GM18520 (cell line): ENCODE data around the gene ASL.
A peak's percentile ranks its signal among the peaks of the same experiment; 100 is the strongest.
"Not testable (repeated sequence)": the region's sequence is repeated elsewhere in the genome, so short reads cannot be mapped to it uniquely, and the experiment has no call there.

Experiments used
- ATAC-seq: cut with Tn5 transposase; IDR thresholded peaks from one replicate; pipeline ENCODE4 v1.9.1; 2021; ENCODE audit not compliant: unreplicated experiment

ASL gene

GRCh38 chr7:66072208-66072607 is 3.4 kb upstream of the ASL start:
- ATAC-seq: not testable (repeated sequence)

DNA sequence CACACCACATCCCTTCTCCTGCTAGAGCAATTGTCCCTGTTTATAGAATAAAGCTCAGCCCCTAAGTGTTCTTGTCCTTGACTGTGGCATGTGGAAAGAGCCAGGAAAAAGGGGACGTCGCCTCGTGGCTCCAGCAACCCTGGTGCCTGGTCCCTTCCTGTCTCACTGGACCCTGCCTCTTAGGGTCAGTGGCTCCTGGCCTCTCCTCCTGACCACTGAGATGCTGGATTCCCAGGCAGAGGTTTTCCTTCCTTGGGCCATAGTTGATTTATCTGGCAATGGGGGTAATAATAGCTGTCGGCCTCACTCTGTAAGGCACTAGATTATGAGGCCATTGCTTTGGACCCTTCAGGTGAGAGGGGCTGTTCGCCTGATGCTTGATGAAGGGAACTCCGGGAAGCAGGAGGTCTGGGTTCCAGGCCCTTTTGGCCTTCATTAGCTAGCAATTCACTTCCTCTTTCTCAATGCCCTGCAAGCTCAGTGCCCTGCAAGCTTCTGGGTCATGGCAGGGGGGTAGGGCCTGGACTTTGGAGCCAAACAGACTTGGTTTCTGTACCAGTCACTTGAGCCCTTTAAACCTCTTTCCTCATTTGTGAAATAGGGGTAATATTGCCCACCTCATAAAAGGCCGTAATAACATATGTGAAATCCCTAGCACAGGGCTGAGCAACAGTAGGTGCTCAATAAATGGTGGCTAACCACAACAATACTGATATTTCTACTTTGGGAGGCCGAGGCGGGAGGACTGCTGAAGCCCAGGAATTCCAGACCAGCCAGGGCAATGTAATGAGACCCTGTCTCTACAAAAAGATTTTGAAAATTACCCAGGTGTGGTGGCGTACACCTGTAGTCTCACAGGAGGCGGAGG is 1.1 kb downstream of the ASL start:
- no peak for ATAC-seq

- ATAC-seq: no peak
These were observed 2.4 kb downstream of the ASL start for GRCh38 chr7:66078067-66078466.

GRCh38 chr7:66082083-66082482 is 6.5 kb downstream of the ASL start:
- no peak for ATAC-seq

DNA sequence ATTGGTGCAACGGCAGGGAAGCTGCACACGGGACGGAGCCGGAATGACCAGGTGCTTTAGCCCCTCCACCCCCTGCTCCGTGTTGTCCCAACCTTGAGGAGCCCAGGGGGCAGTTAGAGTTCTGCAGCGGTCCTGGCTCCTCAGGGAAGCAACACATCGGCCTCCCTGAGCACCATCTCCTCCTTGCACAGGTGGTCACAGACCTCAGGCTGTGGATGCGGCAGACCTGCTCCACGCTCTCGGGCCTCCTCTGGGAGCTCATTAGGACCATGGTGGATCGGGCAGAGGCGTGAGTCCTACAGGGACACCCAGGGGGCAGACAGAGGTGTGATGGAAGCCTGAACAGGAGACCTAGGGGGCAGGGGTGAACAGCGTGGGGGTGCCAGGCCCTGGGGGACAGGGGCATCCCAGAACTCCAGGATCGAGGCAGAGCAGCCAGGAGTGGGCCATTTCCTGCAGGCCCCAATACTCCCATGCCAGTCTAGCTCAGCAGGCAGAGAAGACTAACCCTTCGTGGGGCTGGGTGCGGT is 7.3 kb downstream of the ASL start:
- ATAC-seq: no peak

DNA sequence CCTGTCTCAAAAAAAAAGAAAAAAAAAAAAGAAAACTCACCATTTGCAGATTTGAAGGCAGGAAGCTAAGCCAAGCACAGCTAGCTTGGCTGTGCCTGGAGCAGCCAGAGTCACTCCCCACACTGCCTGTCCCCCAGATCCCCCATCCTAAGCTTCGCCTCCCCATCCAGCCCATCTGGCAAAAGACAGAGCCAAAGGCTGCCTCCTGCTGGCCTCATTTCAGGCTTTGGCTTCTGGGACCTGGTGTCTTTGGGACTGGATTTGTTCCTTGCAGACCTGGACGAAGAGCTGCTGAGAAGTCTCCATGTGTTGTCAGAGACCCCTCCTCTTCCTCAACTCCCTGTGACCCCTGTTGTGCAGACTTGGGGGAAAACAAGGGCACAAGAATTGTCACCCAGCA is 8.1 kb downstream of the ASL start:
- ATAC-seq: no peak

DNA sequence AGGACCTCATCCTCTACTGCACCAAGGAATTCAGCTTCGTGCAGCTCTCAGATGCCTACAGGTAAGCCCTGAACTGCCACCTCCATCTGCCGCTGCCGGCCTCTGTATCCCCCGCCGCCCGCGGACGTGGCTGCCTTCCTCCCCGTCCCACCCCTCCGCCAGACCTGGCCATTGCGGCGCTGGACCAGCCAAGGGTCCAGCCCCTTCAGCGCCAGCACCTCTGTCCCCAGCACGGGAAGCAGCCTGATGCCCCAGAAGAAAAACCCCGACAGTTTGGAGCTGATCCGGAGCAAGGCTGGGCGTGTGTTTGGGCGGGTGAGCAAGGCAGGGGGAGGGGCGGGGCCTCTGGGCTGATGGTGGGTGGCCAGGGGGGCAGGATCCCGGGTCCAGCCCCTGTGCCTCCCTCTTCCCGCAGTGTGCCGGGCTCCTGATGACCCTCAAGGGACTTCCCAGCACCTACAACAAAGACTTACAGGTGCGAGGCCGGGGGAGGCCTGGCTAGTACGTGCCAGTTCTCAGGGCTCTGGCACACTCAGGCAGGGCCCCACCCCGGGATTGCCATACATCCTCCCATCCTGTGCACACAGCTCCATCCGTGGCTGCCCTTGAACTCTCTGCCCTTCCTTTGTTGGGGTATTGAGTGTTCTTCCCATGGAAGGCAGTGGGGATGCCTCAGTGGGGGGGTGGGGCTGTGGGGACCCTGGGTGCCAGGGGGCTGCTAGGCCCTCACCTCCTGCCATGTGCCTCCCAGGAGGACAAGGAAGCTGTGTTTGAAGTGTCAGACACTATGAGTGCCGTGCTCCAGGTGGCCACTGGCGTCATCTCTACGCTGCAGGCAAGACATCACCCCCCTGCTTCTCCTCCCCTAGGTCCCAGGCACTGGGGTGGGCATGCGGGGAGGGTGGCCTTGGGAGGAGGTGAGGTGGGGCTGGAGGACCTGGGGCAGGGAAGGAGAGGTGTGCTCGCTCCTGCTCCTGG is 13.5 kb downstream of the ASL start:
- ATAC-seq: no peak

DNA sequence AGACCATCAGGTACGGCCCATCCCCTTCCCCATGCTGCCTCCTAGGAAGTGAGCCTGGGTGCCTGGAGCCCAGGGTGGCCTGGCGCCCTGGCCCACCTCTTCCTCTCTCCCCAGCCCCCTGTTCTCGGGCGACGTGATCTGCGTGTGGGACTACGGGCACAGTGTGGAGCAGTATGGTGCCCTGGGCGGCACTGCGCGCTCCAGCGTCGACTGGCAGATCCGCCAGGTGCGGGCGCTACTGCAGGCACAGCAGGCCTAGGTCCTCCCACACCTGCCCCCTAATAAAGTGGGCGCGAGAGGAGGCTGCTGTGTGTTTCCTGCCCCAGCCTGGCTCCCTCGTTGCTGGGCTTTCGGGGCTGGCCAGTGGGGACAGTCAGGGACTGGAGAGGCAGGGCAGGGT is 17.0 kb downstream of the ASL start:
- no peak for ATAC-seq

DNA sequence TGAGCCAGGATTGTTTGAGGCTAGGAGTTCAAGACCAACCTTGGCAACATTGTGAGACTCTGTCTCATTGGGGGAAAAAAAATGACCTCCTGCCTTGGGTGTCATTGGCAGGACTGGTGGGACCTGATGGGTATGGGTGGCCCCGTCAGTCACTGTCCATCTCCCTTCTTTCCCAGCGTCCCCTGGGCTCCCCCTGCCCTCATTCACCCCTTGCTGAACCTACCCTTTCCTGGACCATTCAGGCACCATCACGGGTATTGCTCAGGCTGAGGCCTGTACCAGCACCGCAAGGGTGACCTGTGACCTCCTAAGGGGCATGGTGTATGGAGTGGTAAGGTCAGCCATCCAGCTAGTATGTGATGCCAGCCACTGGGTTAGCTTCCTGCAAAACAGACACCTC is 19.4 kb downstream of the ASL start:
- no peak for ATAC-seq

- ATAC-seq: no peak
These were observed 23.6 kb downstream of the ASL start for GRCh38 chr7:66099232-66099550.

- no peak for ATAC-seq
These were observed 24.2 kb downstream of the ASL start for GRCh38 chr7:66099551-66100407.

DNA sequence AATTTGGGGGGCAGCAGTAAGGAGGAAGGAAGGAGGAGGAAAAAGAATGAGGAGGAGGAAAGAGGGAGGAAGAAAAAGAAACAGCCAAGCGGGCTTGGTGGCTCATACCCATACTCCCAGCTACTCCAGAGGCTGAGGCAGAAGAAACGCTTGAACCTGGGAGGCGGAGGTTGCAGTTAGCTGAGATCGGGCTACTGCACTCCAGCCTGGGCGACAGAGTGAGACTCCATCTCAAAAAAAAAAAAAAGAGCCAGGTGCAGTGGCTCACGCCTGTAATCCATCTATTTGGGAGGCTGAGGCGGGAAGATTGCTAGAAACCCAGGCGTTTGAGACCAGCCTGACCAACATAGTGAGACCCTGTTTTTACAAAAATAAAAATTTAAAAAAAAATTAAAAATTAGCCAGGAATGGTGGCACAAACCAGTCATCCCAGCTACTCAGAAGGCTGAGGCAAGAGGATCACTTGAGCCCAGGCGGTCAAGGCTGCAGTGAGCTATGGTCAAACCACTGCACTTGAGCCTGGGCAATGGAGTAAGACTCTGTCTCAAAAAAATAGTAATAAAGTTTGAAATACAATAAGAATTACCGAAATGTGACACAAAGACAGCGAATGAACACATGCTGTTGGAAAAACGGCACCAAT is 24.9 kb downstream of the ASL start:
- ATAC-seq: no peak

DNA sequence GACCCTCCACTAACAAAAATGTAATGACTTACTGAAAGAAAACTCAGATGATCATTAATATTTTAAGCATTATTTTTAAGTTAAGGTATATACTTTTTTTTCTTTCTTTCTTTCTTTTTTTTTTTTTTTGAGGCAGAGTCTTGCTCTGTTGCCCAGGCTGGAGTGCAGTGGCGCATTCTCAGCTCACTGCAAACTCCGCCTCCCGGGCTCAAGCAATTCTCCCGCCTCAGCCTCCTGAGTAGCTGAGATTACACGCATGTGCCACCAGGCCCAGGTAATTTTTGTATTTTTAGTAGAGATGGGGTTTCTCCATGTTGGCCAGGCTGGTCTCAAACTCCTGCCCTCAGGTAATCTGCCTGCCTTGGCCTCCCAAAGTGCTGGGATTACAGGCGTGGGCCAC is 26.5 kb downstream of the ASL start:
- not testable (repeated sequence) for ATAC-seq

DNA sequence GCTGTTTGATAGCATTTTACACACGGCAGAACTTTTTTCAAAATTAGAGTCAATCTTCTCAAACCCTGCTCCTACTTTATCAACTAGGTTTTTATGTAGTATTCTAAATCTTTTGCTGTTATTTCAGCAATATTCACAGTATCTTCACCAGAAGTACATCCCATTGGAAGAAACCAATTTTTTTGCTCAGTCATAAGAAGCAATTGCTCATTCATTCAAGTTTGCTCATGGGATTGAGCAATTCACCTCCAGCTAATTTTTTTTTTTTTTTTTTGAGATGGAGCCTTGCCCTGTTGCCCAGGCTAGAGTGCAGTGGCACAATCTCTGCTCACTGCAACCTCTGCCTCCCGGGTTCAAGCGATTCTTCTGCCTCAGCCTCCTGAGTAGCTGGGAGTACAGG is 28.4 kb downstream of the ASL start:
- ATAC-seq: not testable (repeated sequence)

DNA sequence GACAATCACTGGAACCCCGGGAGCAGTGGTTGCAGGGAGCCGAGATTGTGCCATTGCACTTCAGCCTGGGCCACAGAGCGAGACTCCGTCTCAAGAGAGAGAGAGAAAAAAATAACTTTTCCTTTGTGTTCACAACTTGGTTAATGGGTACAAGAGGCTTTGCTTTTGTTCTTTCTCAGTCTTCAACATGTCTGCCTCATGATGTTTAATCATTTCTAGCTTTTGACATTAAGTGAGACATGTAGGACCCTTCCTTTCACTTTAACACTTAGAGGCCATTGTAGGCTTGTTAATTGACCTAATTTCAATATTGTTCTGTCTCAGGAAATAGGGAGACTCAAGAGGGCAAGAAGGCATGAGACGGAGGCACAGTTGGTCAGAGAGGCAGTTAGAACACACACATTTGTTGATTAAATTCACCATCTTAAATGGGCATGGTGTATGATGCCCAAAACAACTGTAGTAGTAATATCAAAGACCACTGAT is 29.7 kb downstream of the ASL start:
- no peak for ATAC-seq

- not testable (repeated sequence) for ATAC-seq
These were observed 32.8 kb downstream of the ASL start for GRCh38 chr7:66108410-66108809.

DNA sequence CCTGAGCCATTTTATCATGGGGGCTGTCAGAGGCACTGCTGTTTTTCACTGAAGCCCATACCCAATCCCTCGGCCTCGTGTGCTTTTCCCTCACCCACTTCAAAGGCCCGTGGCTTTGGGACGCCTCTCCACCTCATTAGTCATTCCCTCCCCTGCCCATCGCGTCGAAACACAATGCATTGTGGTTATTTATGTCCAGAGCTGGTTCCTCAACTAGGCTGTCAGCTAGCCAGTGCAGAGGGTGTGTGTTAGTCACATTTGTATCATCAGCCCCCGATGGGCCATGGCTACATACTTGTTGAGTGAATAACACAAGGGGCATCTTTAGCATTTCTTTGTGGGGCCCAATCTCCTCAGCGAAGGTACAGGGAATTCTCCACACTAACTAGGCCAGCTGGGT is 35.2 kb downstream of the ASL start:
- ATAC-seq: no peak

- peak; percentile 54 for ATAC-seq
These were observed 39.4 kb downstream of the ASL start, which contains the start of gene CRCP for GRCh38 chr7:66114743-66115649. CRCP (plus strand) TSS chr7:66114847; CDS start chr7:66114963, 116 bp downstream.
